NCI-H1436 (cell line): ENCODE results near the gene GSTM2.
"Not testable (repeated sequence)": the region's sequence is repeated elsewhere in the genome, so short reads cannot be mapped to it uniquely, and the experiment has no call there.

Experiments
- DNase-seq: peaks from one replicate; lab custom pipeline; 2025; lab: John Stamatoyannopoulos, UW

The GSTM2 gene

DNA sequence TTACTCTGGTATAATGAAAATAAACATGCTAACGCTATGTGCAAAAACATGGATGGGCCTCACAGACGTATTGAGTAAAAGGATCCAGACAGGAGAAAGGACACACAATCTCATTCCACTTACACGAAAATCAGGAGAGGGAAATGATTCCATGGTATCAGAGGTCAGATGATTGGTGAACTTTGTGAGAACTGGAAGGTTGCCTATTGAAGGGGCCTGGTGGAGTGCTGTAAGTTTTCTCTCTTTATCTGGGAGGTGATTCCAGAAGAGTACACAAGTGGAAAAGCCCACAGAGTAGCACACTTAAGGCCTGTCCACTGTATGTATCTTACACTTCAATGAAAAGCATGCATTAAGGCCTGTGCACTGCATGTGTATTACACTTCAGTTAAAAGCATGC is 9.6 kb downstream of the GSTM2 start:
- no peak for DNase-seq

DNA sequence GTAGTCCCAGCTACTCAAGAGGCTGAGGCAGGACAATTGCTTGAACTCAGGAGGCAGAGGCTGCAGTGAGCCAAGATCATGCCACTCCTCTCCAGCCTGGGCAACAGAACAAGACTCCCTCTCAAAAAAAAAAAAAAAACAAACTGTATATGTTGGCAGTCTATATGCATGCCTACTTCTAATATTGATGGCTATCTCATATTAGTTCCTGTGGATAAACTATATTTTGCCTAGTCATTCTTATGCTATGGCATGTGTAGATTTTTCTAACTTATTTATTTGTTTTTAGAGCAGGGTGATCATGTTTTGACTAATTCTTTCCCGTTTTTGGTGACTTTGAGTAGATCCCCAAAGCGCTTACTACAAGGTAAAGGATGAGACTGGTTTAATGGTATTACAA is 10.8 kb downstream of the GSTM2 start:
- DNase-seq = not testable (repeated sequence)

DNA sequence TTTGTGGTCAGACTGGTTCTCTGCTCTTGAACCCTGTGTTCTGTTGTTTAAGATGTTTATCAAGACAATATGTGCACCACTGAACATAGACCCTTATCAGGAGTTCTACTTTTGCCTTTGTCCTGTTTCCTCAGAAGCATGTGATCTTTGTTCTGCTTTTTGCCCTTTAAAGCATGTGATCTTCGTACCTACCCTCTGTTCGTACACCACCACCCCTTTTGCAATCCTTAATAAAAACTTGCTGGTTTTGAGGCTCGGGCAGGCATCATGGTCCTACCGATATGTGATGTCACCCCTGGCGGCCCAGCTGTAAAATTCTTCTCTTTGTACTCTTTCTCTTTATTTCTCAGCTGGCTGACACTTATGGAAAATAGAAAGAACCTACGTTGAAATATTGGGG is 16.9 kb downstream of the GSTM2 start:
- not testable (repeated sequence) for DNase-seq

DNA sequence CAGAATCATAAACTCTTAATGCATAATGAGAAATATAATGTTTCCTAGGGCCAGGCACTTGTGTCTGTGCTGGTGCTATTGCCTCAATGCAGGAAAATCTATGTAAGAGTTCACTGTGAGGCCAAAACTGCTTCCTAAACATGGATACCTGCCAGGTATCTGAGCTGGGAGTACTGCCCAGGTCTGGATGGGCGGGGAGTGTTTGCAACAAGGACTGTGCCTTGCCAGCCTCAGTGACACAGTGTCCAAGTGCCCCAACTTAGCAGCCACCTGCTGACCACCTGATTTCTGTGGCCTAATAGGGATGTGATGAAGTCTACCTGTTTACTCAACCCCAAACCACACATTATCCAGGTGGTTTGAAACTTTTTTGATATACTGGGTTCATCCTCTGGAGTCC is 17.5 kb downstream of the GSTM2 start:
- not testable (repeated sequence) for DNase-seq

DNA sequence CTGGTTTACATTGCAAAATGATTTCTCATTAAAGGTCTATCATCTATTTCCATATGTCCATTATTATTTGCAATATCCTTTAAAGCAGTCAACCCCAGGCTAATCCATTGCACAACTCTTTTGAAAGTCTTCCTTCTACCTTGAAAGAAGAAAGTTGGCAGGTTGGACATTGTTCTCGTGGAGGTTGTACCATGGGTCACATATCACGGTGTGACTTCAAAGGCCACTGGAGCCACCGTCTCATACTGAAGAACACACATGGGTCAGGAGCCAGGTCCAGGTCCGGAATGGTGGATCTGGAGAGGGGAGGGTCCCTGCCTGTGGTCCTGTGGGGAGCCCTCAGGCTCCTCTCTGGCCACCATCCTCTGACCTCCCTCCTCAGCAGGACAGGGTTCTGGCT is 18.0 kb downstream of the GSTM2 start:
- DNase-seq = not testable (repeated sequence)

DNA sequence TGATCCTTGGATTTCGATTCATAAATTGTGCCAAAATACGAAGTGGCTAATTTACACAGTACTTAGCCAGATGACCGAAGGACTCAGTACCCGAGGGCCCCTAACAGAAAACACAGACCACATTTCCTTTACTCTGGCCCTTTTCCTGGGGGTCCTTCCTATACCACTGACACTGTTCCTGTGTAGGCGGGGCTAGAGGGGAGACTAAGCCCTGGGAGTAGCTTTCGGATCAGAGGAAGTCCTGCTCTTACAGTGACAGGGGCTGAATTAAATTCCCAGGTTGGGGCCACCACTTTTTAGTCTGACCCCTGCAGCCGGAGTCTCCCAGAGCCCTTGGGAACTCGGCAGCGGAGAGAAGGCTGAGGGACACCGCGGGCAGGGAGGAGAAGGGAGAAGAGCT is 19.3 kb downstream of the GSTM2 start:
- DNase-seq = not testable (repeated sequence)

DNA sequence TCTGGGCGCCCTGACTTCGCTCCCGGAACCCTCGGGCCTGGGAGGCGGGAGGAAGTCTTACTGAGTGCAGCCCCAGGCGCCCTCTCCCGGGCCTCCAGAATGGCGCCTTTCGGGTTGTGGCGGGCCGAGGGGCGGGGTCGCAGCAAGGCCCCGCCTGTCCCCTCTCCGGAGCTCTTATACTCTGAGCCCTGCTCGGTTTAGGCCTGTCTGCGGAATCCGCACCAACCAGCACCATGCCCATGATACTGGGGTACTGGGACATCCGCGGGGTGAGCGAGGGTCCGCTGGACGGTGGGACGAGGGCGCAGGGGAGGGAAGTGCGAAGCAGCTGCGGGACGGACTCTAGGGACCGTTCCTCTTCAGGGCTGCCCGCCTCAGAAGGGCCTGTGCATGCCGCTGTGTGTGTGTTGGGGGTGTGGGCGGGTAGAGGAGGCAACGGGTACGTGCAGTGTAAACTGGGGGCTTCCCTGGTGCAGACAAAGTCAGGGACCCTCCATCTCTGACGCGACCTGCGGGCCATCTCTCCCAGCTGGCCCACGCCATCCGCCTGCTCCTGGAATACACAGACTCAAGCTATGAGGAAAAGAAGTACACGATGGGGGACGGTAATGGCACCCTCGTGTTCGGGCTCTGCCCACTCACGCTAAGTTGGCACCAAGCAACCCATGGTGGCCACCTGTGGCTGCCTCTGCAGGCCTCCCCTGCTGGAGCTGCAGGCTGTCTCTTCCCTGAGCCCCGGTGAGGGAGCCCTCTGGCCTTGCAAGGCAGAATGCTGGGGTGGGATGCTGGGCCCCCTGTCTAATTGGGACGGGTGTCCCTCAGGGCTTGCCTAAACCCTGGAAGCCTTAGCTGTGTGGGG is 20.0 kb downstream of the GSTM2 start, which contains the start of gene GSTM1:
Gene GSTM1 (plus strand): TSS at position 177 of the 859 bp plus-strand sequence. CDS start 57 bp downstream, at position 234.
- DNase-seq = no peak

DNA sequence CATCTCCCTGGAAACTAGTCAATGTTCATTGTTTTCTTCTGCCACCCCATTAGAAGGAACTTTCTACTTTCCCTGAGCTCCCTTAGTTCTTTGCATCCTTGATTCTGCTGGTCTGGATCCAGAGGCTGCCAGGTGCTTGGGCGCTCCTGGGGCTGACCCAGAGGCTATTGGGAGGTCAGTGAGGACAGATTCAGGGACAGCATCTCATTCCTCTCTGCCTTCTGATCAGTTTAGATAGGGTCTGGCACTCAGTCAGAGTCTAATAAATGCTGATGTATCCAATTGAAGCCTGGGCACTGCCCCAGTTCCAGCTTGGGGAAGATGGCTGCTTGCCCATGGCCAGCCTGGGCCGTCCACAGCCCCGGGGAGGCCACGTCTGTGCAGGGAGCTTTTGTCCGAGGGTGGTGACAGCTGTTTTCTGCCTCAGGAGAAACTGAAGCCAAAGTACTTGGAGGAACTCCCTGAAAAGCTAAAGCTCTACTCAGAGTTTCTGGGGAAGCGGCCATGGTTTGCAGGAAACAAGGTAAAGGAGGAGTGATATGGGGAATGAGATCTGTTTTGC is 22.1 kb downstream of the GSTM2 start:
- no peak for DNase-seq

DNA sequence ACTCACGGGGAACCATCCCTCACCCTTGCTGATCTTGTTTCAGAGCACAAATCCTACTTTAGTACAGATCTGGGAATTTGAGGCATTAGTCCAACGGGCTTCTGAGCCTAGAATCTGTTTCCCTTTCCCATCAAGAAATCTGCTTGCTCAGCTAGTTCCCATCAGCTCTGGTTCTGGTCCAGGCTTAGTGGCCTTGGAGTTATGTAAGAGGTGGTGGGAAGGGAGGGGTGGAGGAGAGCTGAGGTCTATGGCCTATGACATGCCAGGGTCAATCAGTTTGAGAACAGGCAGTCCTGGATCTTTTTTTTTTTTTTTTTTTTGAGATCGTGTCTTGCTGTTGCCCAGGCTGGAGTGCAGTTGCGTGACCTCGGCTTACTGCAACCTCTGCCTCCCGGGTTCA is 23.9 kb downstream of the GSTM2 start:
- no peak for DNase-seq

DNA sequence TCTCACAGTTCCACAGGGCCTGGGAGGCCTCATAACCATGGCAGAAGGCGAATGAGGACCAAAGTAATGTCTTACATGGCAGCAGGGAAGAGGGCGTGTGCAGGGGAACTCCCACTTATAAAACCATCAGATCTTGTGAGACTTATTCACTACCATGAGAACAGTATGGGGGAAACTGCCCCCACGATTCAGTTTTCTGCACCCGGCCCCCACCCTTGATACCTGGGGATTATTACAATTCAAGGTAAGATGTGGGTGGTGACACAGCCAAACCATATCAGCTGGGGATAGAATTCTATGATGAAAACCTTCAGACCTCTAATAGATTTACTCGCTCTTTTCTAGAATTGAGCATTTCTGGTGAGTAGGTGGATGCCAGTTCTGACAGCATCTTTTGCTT is 26.5 kb downstream of the GSTM2 start:
- not testable (repeated sequence) for DNase-seq

DNA sequence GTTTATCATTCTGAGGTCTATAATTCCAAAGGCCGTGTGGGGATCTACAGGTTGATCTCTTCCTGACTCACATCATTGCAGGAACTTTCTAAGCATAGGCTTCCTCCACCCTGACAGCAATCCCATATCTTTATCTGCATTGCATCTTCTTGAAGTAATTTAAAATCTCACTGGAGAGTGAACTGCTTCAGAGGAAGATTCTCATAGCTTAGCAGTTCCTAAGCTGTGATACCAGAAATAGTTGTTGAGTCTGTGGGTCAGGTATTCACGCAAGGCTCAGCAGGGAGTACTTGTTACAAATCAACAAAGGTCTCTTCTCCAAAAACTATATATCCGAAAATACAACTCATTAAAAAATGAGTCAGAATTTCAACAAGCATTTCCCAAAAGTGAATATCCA is 27.3 kb downstream of the GSTM2 start:
- not testable (repeated sequence) for DNase-seq

DNA sequence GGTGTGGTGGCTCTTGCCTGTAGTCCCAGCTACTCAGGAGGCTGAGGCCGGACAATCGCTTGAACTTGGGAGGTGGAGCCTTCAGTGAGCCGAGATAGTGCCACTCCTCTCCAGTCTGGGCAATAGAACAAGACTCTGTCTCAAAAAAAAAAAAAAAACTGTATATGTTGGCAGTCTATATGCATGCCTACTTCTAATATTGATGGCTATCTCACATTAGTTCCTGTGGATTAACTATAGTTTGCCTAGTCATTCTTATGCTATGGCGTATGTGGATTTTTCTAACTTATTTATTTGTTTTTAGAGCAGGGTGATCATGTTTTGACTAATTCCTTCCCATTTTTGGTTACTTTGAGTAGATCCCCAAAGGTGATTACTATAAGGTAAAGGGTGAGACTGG is 29.2 kb downstream of the GSTM2 start:
- no peak for DNase-seq

DNA sequence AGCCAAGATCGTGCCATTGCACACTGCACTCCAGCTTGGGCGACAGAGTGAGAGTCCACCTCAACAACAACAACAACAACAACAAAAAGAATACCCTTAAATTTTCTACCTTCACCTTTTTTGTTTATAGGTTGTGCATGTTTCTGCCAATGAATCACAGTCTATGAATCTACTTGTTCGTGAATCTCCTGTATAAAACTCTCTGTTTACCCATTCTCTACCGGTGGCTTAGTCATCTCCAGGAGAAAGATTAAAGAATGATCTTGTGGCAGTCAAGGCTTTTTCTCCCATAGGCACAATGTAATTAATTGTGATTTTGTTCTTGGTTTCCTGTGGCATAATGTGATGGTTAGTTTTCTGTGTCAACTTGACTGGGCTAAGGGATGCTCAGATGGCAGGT is 30.0 kb downstream of the GSTM2 start:
- not testable (repeated sequence) for DNase-seq

DNA sequence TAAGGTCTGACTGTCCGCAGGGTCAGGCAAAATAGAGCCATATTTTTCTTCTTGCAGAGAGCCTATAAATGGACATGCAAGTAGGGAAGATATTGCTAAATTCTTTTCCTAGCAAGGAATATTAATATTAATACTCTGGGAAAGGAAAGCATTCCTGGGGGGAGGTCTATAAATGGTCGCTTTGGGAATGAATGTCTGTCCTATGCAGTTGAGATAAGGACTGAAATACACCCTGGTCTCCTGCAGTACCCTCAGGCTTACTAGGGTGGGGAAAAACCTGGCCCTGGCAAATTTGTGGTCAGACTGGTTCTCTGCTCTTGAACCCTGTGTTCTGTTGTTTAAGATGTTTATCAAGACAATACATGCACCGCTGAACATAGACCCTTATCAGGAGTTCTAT is 35.1 kb downstream of the GSTM2 start:
- not testable (repeated sequence) for DNase-seq

DNA sequence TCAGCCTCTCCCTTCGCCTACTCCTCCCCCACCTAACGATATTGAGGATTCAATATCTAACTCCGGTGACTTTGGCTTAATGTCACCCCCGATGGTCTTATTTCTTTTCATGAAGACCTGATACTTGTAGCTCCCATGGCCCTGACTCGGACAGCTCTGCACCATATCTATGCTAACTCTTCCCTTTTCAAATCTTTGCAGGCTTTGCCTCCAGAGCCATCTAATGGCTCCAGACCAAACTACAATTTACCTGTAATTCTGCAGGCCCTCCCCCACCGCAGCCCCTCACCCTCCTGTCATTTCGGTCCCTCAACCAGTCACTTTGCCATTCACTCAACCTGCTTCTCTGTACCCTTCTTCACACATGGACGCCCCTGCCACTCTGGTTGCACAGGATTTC is 36.3 kb downstream of the GSTM2 start:
- no peak for DNase-seq

DNA sequence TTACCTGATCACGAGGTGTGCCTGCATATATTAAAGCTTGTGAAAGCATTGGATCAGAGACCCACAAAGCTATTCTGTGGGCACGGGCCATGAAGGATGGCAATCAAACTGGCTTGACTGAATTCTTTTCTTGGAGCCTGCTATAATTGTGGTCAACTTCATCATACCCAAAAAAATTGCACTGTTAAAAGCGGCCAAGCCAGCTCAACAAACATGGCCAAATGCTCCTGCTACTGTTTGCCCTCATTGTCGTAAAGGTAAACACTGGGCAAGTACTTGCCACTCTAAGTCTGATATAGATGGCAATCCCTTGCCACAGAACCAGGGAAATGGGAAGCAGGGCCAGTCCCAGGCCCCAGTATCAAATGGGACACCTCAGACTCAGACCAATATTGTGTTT is 37.6 kb downstream of the GSTM2 start:
- DNase-seq = no peak

DNA sequence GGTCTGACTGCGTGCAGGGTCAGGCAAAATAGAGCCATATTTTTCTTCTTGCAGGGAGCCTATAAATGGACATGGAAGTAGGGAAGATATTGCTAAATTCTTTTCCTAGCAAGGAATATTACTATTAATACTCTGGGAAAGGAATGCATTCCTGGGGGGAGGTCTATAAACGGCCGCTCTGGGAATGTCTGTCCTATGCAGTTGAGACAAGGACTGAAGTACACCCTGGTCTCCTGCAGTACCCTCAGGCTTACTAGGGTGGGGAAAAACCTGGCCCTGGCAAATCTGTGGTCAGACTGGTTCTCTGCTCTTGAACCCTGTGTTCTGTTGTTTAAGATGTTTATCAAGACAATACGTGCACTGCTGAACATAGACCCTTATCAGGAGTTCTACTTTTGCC is 41.1 kb downstream of the GSTM2 start:
- not testable (repeated sequence) for DNase-seq

DNA sequence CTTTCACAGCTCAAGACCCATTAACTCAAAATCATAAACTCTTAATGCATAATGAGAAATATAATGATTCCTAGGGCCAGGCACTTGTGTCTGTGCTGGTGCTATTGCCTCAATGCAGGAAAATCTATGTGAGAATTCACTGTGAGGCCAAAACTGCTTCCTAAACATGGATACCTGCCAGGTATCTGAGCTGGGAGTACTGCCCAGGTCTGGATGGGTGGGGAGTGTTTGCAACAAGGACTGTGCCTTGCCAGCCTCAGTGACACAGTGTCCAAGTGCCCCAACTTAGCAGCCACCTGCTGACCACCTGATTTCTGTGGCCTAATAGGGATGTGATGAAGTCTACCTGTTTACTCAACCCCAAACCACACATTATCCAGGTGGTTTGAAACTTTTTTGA is 42.0 kb downstream of the GSTM2 start:
- DNase-seq = not testable (repeated sequence)

DNA sequence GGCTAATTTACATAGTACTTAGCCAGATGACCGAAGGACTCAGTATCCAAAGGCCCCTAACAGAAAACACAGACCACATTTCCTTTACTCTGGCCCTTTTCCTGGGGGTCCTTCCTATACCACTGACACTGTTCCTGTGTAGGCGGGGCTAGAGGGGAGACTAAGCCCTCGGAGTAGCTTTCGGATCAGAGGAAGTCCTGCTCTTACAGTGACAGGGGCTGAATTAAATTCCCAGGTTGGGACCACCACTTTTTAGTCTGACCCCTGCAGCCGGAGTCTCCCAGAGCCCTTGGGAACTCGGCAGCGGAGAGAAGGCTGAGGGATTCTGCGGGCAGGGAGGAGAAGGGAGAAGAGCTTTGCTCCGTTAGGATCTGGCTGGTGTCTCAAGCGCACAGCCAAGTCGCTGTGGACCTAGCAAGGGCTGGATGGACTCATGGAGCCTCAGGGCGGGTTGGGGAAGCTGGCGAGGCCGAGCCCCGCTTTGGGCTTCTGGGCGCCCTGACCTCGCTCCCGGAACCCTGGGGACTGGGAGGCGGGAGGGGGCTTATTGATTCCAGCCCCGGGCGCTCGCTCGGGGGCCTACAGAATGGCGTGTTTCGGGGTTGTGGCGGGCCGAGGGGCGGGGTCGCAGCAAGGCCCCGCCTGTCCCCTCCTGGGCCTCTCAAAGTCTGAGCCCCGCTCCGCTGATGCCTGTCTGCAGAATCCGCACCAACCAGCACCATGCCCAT is 43.9 kb downstream of the GSTM2 start, which contains the start of gene GSTM5:
Gene GSTM5 (plus strand): TSS at position 659 of the 728 bp plus-strand sequence. CDS start 62 bp downstream, at position 721.
- DNase-seq = not testable (repeated sequence)

DNA sequence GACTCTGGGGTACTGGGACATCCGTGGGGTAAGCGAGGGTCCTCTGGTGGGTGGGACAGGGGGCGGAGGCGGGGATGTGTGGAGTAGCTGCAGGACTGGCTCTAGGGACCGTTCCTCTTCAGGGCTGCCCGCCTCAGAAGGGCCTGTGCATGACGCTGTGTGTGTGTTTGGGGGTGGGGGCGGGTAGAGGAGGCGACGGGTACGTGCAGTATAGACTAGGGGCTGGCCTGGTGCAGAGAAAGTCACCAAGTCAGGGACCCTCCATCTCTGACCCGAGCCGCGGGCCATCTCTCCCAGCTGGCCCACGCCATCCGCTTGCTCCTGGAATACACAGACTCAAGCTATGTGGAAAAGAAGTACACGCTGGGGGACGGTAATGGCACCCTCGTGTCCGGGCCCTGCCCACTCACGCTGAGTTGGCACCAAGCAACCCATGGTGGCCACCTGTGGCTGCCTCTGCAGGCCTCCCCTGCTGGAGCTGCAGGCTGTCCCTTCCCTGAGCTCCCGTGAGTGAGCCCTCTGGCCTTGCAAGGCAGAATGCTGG is 44.5 kb downstream of the GSTM2 start:
- no peak for DNase-seq

DNA sequence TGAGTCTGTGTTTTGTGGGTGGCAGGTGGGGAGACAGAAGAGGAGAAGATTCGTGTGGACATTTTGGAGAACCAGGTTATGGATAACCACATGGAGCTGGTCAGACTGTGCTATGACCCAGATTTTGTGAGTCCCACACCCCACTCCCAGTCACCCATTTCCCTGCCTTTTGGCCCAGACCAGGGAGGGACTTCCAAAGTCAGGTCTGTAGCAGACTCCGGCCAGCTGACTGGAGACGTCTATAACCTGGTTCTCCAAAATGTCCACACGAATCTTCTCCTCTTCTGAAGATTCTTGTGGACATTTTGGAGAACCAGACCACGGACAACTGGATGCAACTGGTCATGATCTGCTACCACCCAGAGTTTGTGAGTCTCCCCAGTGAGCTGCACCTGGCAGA is 45.8 kb downstream of the GSTM2 start:
- no peak for DNase-seq

DNA sequence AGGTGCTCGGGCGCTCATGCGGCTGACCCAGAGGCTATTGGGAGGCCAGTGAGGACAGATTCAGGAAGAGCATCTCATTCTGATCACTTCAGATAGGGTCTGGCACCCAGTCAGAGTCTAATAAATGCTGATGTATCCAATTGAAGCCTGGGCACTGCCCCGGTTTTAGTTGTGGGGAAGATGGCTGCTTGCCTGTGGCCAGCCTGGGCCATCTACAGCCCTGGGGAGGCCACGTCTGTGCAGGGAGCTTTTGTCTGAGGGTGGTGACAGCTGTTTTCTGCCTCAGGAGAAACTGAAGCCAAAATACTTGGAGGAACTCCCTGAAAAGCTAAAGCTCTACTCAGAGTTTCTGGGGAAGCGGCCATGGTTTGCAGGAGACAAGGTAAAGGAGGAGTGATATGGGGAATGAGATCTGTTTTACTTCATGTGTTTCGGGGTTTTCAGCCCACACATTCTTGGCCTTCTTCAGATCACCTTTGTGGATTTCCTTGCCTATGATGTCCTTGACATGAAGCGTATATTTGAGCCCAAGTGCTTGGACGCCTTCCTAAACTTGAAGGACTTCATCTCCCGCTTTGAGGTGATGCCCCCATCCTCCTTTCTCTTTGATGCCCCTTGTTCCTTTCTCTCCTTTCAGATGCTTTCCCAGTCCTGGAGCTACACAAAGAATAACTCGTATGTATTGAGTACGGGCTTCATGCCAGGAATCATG is 47.0 kb downstream of the GSTM2 start:
- no peak for DNase-seq
